H9 (cell line): ENCODE results near the gene P3H2. TPM values are rescaled to one million over a fixed set of nuclear protein-coding genes. Genes with fewer than 3 reads are reported as not detected.

ENCODE experiments used
- DNase-seq: peaks from one replicate; pipeline ENCODE4 v3.0.0-alpha.2; 2017
- H2AFZ ChIP-seq: one replicate; pipeline ENCODE4 v1.6.1; 2013; ENCODE audit warnings: mild to moderate bottlenecking, low read length, control low read depth, moderate library complexity
- H2AK5ac ChIP-seq: 2 replicates; pipeline ENCODE4 v1.6.1; 2013; ENCODE audit warnings: low read length, control low read depth, mixed read lengths; ENCODE audit not compliant: insufficient read length
- H2BK120ac ChIP-seq: one replicate; pipeline ENCODE4 v1.6.1; 2013; ENCODE audit warnings: low read depth, mild to moderate bottlenecking, low read length, control low read depth, inconsistent platforms; ENCODE audit not compliant: poor library complexity, severe bottlenecking
- H2BK12ac ChIP-seq: 2 replicates; pipeline ENCODE4 v1.6.1; 2013; ENCODE audit warnings: low read length, control low read depth, mixed read lengths, low read depth; ENCODE audit not compliant: insufficient read length
- H2BK15ac ChIP-seq: 2 replicates; pipeline ENCODE4 v1.6.1; 2013; ENCODE audit warnings: low read depth, low read length, control low read depth
- H2BK20ac ChIP-seq: one replicate; pipeline ENCODE4 v1.6.1; 2013; ENCODE audit warnings: low read depth, mild to moderate bottlenecking, low read length, control low read depth, inconsistent platforms; ENCODE audit not compliant: poor library complexity, severe bottlenecking
- H2BK5ac ChIP-seq: 2 replicates; pipeline ENCODE4 v1.6.1; 2013; ENCODE audit warnings: low read length, control low read depth, mixed read lengths; ENCODE audit not compliant: insufficient read length
- H3K14ac ChIP-seq: 2 replicates; pipeline ENCODE4 v1.6.1; 2013; ENCODE audit warnings: low read length, control low read depth; ENCODE audit not compliant: insufficient read depth
- H3K18ac ChIP-seq: 2 replicates; pipeline ENCODE4 v1.6.1; 2013; ENCODE audit warnings: low read depth, mild to moderate bottlenecking, mixed read lengths, low read length, control low read depth; ENCODE audit not compliant: insufficient read length
- H3K23ac ChIP-seq: 2 replicates; pipeline ENCODE4 v1.6.1; 2013; ENCODE audit warnings: low read length, control low read depth, mixed read lengths, low read depth; ENCODE audit not compliant: insufficient read length
- H3K23me2 ChIP-seq: 2 replicates; pipeline ENCODE4 v1.6.1; 2013; ENCODE audit warnings: low read depth, mild to moderate bottlenecking, mixed read lengths, low read length, control low read depth; ENCODE audit not compliant: insufficient read length, poor library complexity, severe bottlenecking
- H3K27ac ChIP-seq: 2 replicates; pipeline ENCODE4 v1.5.1; 2013; ENCODE audit warnings: low read length, control low read depth, mixed read lengths, low read depth; ENCODE audit not compliant: insufficient read length
- H3K27me3 ChIP-seq: 2 replicates; pipeline ENCODE4 v1.6.1; 2013; ENCODE audit warnings: low read length, control low read depth, inconsistent platforms; ENCODE audit not compliant: insufficient read depth
- H3K4ac ChIP-seq: 2 replicates; pipeline ENCODE4 v1.6.1; 2013; ENCODE audit warnings: low read depth, mild to moderate bottlenecking, control low read depth, inconsistent platforms, low read length, moderate library complexity
- H3K4me1 ChIP-seq: 2 replicates; pipeline ENCODE4 v1.6.1; 2013; ENCODE audit warnings: low read length, control low read depth, inconsistent platforms; ENCODE audit not compliant: insufficient read depth
- H3K4me2 ChIP-seq: 2 replicates; pipeline ENCODE4 v1.6.1; 2013; ENCODE audit warnings: low read length, control low read depth, mixed read lengths; ENCODE audit not compliant: insufficient read length, insufficient read depth
- H3K56ac ChIP-seq: 2 replicates; pipeline ENCODE4 v1.6.1; 2013; ENCODE audit warnings: low read depth, mild to moderate bottlenecking, mixed read lengths, low read length, control low read depth; ENCODE audit not compliant: insufficient read length
- H3K79me1 ChIP-seq: 2 replicates; pipeline ENCODE4 v1.6.1; 2013; ENCODE audit warnings: low read depth, mild to moderate bottlenecking, moderate library complexity, low read length, control low read depth, inconsistent platforms; ENCODE audit not compliant: insufficient read depth, poor library complexity, severe bottlenecking
- H3K79me2 ChIP-seq: 2 replicates; pipeline ENCODE4 v1.6.1; 2013; ENCODE audit warnings: low read length, control low read depth, inconsistent platforms; ENCODE audit not compliant: insufficient read depth
- H3K9ac ChIP-seq: 2 replicates; pipeline ENCODE4 v1.6.1; 2013; ENCODE audit warnings: low read length, control low read depth, mixed read lengths; ENCODE audit not compliant: insufficient read length; ENCODE audit errors: extremely low read depth
- H3K9me3 ChIP-seq: one replicate; pipeline ENCODE4 v1.6.1; 2013; ENCODE audit warnings: low read depth, low read length, inconsistent platforms; ENCODE audit not compliant: control insufficient read depth
- H3T11ph ChIP-seq: one replicate; pipeline ENCODE4 v1.6.1; 2013; ENCODE audit warnings: mild to moderate bottlenecking, low read length, control low read depth, inconsistent platforms
- H4K20me1 ChIP-seq: one replicate; pipeline ENCODE4 v1.6.1; 2013; ENCODE audit not compliant: control insufficient read depth, insufficient read length, insufficient read depth
- H4K5ac ChIP-seq: 2 replicates; pipeline ENCODE4 v1.6.1; 2013; ENCODE audit warnings: low read depth, mild to moderate bottlenecking, mixed read lengths, low read length, control low read depth; ENCODE audit not compliant: insufficient read length
- H4K8ac ChIP-seq: replicated peaks from 2 replicates; pipeline ENCODE4 v1.6.1; 2013; ENCODE audit warnings: low read length, control low read depth, mixed read lengths, low read depth; ENCODE audit not compliant: insufficient read length
- H4K91ac ChIP-seq: 2 replicates; pipeline ENCODE4 v1.6.1; 2013; ENCODE audit warnings: low read depth, mild to moderate bottlenecking, moderate library complexity, mixed read lengths, low read length, control low read depth; ENCODE audit not compliant: insufficient read length
- H3K27ac Mint-ChIP-seq, 3 experiments: 2 replicates in 2 of 3; 3 replicates in 1 of 3; pipeline ENCODE4 v1.8.0; 2020 to 2021; ENCODE audit warnings: mixed read lengths in 3 of 3, mild to moderate bottlenecking in 1 of 3, moderate library complexity in 1 of 3
- H3K27me3 Mint-ChIP-seq: 2 replicates; pipeline ENCODE4 v1.8.0; 2021; ENCODE audit warnings: low read depth, mild to moderate bottlenecking, moderate library complexity, mixed read lengths
- H3K36me3 Mint-ChIP-seq, 3 experiments: 2 replicates in 2 of 3; 3 replicates in 1 of 3; pipeline ENCODE4 v1.8.0; 2020 to 2021; ENCODE audit warnings: low read depth in 3 of 3, mixed read lengths in 3 of 3; ENCODE audit not compliant: insufficient read depth in 1 of 3
- H3K4me1 Mint-ChIP-seq, 2 experiments: 2 replicates each; pipeline ENCODE4 v1.8.0; 2020; ENCODE audit warnings: mixed read lengths in 2 of 2
- H3K4me3 Mint-ChIP-seq, 2 experiments: 2 replicates in 1 of 2; 3 replicates in 1 of 2; pipeline ENCODE4 v1.8.0; 2020 to 2021; ENCODE audit warnings: mild to moderate bottlenecking in 2 of 2, mixed read lengths in 2 of 2, moderate library complexity in 1 of 2
- H3K9me3 Mint-ChIP-seq, 2 experiments: 2 replicates in 1 of 2; 3 replicates in 1 of 2; pipeline ENCODE4 v1.8.0; 2020; ENCODE audit warnings: mild to moderate bottlenecking in 2 of 2, mixed read lengths in 2 of 2, moderate library complexity in 1 of 2
- CTCF ChIP-seq: fragments of 200-600 bp; sonication (generic); conservative IDR thresholded peaks from 3 replicates; pipeline ENCODE4 v1.8.0; 2021; ENCODE audit warnings: antibody characterized with exemption, mild to moderate bottlenecking
- WGBS: extraction: QIAGEN DNeasy Blood & Tissue Kit; methylation state at CpG from one replicate; pipeline ENCODE4 v1.1.7; 2013; ENCODE audit warnings: missing lambda C conversion rate, low lambda C conversion rate, mixed read lengths; ENCODE audit not compliant: insufficient read length; ENCODE audit errors: extremely low coverage; 5-methylcytosine and 5-hydroxymethylcytosine counted together
- total RNA-seq: library from RNA; stranded (reverse); gene quantifications from 2 replicates; pipeline ENCODE4 v1.2.1, GENCODE V29; 2021

P3H2 gene
- total RNA-seq, 1 experiment from 2014 or later, result 41.5 TPM

- Histone ChIP-seq H3K14ac (no peak overlapping the region), H4K91ac (no peak overlapping the region), H3K79me2 (no peaks in the 10 kb centered on the region), H3K23me2 (peaks cover 5% of the 10 kb centered on the region), H2BK120ac (no peak overlapping the region), H3T11ph (no peak overlapping the region), H4K20me1 (no peaks in the 10 kb centered on the region), H3K18ac (no peak overlapping the region), H3K4ac (no peak overlapping the region), H3K27me3 (no peaks in the 10 kb centered on the region; the same call in 1 of the 2 replicates), H3K4me1 (no peaks in the 10 kb centered on the region), H2AK5ac (no peak overlapping the region), H3K9me3 (no peaks in the 10 kb centered on the region), H3K27ac (no peak overlapping the region), H2BK15ac (no peak overlapping the region), H3K9ac (no peak overlapping the region), H3K56ac (no peak overlapping the region), H2AFZ (no peak overlapping the region), H2BK5ac (no peak overlapping the region), H2BK20ac (no peak overlapping the region), H2BK12ac (no peak overlapping the region), H3K79me1 (no peaks in the 10 kb centered on the region), H4K5ac (no peak overlapping the region), H3K4me2 (no peak overlapping the region), H4K8ac (no peak overlapping the region), H3K23ac (no peak overlapping the region)
- DNase-seq, result no peak
- no peak overlapping the region for H3K4me3 Mint-ChIP-seq
- 0 out of 5 replicates have a peak, but pooled peaks cover 0 to 3% of the 10 kb centered on the region in 2 experiments for H3K9me3 Mint-ChIP-seq
- H3K4me1 Mint-ChIP-seq, result peaks cover 23 to 31% of the 10 kb centered on the region in 2 experiments
- H3K27me3 Mint-ChIP-seq, result peaks cover 18% of the 10 kb centered on the region
- no peak for TF ChIP-seq CTCF
- no peaks in the 10 kb centered on the region for H3K36me3 Mint-ChIP-seq
- no peak overlapping the region for H3K27ac Mint-ChIP-seq
- WGBS, result no CpG with 5 or more reads among the region's 3 CpGs
These were observed 3.4 kb upstream of the P3H2 start for GRCh38 chr3:190124067-190124466.
